ENCODE measurements around the gene IMMP2L.

Gene IMMP2L

DNA sequence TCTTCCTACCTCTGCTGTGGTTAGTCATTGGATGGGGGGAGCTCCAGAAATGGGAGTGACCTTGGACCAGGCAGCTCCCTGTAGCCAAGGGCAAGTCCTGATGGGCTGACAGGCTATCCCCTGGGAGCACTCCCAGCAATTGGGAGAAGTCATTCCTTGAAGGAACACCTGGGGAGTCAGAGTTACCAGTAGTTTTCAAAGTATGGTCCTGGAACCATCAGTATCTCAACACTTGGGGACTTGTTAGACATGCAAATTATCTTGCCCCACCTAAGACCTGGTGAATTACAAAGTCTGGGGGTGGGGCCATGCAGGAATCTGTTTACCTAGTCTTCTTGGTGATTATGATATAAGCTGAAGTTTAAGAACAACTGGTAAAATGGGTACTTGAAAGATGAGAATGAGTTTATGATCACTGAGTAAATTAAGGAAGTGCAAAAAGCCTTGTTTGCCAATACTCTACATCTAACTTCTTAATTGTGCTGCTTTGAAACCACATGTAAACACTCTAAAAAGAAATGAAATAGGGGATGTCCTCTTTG is 758.6 kb downstream of the IMMP2L start:
- DNase-seq (ENCODE audit: low read depth): no peak

DNA sequence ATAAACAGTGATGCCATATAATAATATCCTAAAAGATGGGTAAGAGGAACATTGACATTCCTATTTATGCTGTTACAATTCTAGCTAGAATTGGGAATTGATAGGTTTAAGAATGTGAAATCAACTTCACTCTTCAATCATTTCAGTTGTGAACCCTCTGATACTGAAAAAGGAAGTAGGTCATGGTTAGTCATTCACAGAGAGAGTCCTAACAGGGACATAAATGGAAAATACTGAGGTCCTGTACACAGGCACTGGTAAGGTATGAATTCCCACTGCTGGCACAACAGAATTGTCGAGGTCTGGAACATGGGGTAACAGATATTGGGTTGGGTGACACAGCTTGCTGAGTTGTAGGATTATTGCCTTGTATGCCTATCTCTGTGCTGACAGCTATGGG is 760.8 kb downstream of the IMMP2L start:
- DNase-seq (ENCODE audit: low read depth): no peak

DNA sequence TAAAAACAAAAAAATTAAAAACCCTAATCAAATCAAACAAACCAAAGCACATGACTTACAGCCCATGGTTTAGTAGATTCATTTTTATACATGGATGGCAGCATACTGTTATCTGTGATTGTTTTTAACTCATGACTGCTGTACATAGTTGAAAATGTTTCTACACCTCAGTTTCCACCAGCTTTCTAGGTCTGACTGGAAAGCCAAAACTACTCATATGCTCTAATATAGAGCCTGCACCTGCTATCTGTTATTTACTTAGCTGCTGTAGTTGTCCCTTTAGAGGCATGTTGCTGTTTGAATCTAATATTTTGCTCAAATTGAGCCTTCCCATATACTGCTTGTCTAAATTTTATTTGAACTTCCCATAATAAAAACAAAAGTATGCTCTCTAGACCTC is 761.3 kb downstream of the IMMP2L start:
- DNase-seq (ENCODE audit: low read depth): no peak

DNA sequence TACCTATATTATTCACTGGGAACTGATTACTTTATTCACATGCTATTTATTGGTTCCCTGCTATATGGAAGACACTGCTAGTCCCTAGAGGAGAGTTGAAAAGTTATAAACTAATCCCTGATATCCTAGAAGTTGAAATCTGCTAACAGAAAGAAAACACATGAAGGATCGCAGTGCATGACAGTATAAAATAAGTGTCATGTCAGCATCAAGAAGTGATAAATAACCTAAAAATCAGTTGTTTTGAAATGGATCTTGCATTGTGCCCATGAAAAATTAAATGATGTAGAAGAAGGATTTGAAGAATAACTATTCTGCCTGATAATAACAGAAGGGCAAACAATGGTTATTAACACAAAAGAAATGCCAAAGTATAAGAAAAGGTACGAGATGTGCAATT is 764.6 kb downstream of the IMMP2L start:
- DNase-seq (ENCODE audit: low read depth): no peak

- no peak for DNase-seq (ENCODE audit: low read depth)
These were observed 771.3 kb downstream of the IMMP2L start for GRCh38 chr7:110790992-110791391.

GRCh38 chr7:110786328-110786965 is 775.8 kb downstream of the IMMP2L start:
- no peak for DNase-seq (ENCODE audit: low read depth)

DNA sequence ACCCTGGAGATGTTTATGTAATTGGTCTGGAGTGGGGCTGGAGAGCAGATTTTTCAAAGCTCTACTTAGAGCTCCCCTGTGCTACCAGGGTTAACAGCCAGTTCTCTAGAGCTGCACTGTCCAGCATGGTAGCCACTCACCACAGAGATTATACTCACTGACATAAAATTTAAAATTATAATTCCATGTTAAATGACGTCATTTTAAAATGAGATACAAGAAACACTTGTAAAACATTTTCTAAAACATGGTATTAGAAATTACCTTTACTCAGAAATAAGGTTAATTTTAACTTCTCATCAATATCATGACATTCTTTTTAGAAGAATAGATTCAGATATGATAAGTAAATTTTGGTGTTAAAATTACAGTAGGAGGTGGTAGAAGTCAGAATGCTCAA is 777.5 kb downstream of the IMMP2L start:
- DNase-seq (ENCODE audit: low read depth): no peak

DNA sequence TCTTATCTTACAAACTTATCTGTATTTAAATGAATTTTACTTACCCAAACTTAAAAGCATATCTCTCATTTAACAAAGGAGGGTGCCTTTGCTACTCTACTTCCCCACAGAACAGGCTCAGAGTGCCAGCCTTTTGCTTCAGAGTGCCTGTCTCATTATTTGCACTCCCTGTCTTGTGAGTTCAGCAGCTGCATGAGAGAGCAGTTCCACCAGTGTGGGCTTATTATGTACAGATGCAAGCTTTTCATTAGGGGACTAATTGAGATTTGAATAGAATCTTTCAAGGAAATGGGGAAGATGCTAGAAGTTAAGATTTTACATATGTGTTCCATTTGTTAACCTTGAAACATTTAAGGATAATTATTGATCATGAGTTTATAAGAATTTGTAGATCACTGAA is 781.6 kb downstream of the IMMP2L start:
- no peak for DNase-seq (ENCODE audit: low read depth)

GRCh38 chr7:110779339-110779738 is 783.0 kb downstream of the IMMP2L start:
- DNase-seq (ENCODE audit: low read depth): no peak

DNA sequence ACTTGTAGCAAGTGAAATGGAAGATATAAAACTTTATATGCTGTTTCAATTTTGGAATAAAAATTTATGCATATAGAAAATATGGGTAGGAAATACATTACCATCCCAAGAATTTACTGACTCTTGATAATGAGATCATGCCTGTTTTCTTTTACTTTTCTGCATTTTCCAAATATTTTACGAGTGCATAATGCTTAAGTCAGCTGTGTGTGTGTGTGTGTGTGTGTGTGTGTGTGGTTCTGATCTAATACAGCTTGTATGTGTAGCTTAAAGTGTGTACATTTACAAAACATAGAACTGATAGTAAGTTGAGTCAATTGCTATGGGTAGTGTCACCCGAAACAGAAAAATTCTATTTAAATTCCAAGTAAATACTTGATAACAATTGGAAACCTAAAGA is 787.2 kb downstream of the IMMP2L start:
- DNase-seq (ENCODE audit: low read depth): no peak

- DNase-seq (ENCODE audit: low read depth): no peak
These were observed 788.2 kb downstream of the IMMP2L start for GRCh38 chr7:110774071-110774470.

- DNase-seq (ENCODE audit: low read depth): no peak
These were observed 789.7 kb downstream of the IMMP2L start for GRCh38 chr7:110772615-110773014.

GRCh38 chr7:110771717-110772116 is 790.6 kb downstream of the IMMP2L start:
- no peak for DNase-seq (ENCODE audit: low read depth)

GRCh38 chr7:110767550-110768110 is 794.7 kb downstream of the IMMP2L start:
- DNase-seq (ENCODE audit: low read depth): no peak

DNA sequence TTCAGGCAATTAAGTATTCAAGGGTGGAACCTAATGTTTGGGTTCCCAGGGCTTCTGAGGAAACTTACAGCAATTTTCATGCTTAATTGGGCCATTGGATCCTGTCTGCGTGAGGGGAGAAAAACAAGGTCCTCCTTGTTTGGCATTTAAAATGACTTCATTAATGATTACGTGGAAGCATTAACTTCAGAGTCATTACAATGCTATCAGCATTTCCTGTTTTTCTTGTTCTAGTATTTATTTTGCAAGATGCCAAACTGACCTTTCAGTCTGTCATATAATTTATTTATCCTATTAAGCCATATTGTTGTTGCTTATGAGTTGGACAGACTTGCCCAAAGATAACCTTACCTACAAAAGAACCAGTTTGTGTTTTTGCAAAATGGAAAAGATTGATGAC is 795.4 kb downstream of the IMMP2L start:
- DNase-seq (ENCODE audit: low read depth): no peak

DNA sequence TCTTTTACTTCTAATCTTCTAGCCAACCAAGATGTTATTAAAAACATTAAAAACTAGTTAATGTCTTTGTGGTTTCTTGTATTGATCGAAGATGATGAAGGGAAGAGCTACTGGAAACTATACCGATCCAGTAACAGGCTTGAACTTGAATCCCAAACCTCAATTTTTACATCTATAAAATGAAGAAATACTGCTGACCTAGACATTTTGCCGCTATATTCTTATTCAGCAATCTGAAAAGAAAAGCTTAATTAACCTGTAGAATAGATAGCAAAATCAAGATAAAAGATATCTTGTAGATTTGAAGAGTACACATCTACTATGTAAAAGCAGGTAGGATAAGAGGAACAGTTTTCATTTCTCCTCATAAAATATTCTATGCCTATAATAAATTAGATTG is 797.4 kb downstream of the IMMP2L start:
- no peak for DNase-seq (ENCODE audit: low read depth)

- DNase-seq (ENCODE audit: low read depth): no peak
These were observed 799.6 kb downstream of the IMMP2L start for GRCh38 chr7:110762546-110763225.

DNA sequence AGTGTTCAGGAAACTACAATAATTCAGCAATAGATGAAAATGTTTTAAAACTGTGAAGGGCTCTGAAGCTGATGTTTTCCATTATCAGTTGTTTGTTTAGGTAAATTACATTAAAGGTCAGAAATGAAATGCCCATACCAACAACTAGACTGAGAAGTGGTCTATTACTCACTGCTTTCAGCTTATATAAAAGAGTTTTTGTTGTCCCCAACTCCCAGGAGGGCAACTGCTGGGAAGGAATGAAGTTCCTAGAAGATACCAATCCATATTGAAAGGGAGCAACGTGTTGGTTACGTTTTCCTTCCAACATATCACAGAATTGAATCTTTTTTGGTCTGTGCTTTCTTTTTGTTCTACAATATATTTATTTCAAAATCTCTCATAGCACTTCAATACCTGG is 802.0 kb downstream of the IMMP2L start:
- DNase-seq (ENCODE audit: low read depth): no peak

GRCh38 chr7:110759069-110759468 is 803.2 kb downstream of the IMMP2L start:
- no peak for DNase-seq (ENCODE audit: low read depth)

DNA sequence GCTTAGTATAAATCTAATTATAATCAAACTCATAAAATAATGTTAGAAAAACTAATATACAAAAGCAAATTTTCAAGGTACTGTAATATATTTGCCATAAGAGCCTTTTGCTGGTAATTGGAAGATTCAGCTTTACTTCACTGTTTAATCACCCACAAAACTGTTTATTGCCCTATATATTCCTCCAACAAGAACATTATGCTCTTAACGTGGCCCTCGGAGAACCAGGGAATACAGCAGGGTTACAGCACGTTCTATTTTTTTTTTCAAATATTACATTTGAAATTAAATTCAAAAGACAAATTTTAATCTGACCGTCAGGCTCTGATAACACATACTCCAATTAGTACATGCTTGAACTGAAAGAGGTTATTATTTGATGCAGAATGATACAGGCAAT is 807.6 kb downstream of the IMMP2L start:
- DNase-seq (ENCODE audit: low read depth): no peak

- DNase-seq (ENCODE audit: low read depth): no peak
These were observed 811.2 kb downstream of the IMMP2L start for GRCh38 chr7:110750931-110751605.

GRCh38 chr7:110733221-110733620 is 829.1 kb downstream of the IMMP2L start:
- DNase-seq (ENCODE audit: low read depth): no peak

- DNase-seq (ENCODE audit: low read depth): no peak
These were observed 837.5 kb downstream of the IMMP2L start for GRCh38 chr7:110724811-110725210.

Data from stimulated activated CD8-positive, alpha-beta memory T cell treated with anti-CD3 and anti-CD28 coated beads, Interleukin-12 subunit alpha, Interleukin-12 subunit beta, amount 100 ng/mL, for 4 hours (primary cell).